GM12891 (cell line): ENCODE results near the gene TRDN.

Experiments used
- POLR2A ChIP-seq: IDR thresholded peaks from 2 replicates; pipeline ENCODE4 v1.6.1; 2011; ENCODE audit warnings: low read depth, low read length, control low read depth
- POLR2AphosphoS5 ChIP-seq: IDR thresholded peaks from 2 replicates; pipeline ENCODE4 v1.6.1; 2011; ENCODE audit warnings: low read depth, low read length, control low read depth
- SPI1 ChIP-seq: IDR thresholded peaks from 2 replicates; pipeline ENCODE4 v1.6.1; 2011; ENCODE audit warnings: low read depth, low read length, control low read depth
- TAF1 ChIP-seq: IDR thresholded peaks from 2 replicates; pipeline ENCODE4 v1.6.1; 2011; ENCODE audit warnings: low read depth, low read length, control low read depth

DNA sequence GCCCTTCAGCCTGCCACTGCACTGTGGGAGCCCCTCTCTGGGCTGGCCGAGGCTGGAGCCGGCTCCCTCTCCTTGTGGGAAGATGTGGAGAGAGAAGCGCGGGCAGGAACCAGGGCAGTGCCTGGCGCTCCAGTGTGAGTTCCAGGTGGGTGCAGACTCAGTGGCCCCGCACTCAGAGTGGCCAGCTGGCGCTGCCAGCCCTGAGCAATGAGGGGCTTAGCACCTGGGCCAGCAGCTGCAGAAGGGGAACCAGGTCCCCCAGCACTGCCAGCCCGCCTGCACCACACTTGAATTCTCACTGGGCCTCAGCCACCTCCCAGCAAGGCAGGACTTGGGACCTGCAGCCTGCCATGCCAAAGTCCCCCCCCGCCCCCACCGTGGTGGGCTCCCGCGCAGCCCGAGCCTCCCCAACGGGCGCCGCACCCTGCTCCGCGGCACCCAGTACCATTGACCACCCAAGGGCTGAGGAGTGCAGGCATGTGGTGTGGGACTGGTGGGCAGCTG is 434.8 kb downstream of the TRDN start:
- no peak for TF ChIP-seq POLR2A
- no peak for TF ChIP-seq POLR2AphosphoS5
- TF ChIP-seq SPI1 = no peak
- TF ChIP-seq TAF1 = no peak
